GM21360 (cell line): ENCODE results near the gene SORL1.
"Not testable (repeated sequence)": the region's sequence is repeated elsewhere in the genome, so short reads cannot be mapped to it uniquely, and the experiment has no call there.

ENCODE experiments used
- ATAC-seq: cut with Tn5 transposase; IDR thresholded peaks from one replicate; pipeline ENCODE4 v1.9.1; 2021; ENCODE audit warnings: mild to moderate bottlenecking, moderate library complexity; ENCODE audit not compliant: unreplicated experiment

SORL1 gene

GRCh38 chr11:121451986-121452608, at the start of gene SORL1:
TSS of gene SORL1 (plus strand) at chr11:121452314. CDS start at chr11:121452332, 18 bp downstream.
- ATAC-seq = peak; percentile 52

GRCh38 chr11:121405646-121406045, 46.5 kb upstream of the SORL1 start:
- ATAC-seq = no peak

- no peak for ATAC-seq
Measured at GRCh38 chr11:121406291-121406690, 45.8 kb upstream of the SORL1 start.

GRCh38 chr11:121408830-121409229, 43.3 kb upstream of the SORL1 start:
- ATAC-seq = no peak

GRCh38 chr11:121410041-121410440, 42.1 kb upstream of the SORL1 start:
- not testable (repeated sequence) for ATAC-seq

- ATAC-seq = not testable (repeated sequence)
Measured at GRCh38 chr11:121411330-121411729, 40.8 kb upstream of the SORL1 start.

- ATAC-seq = no peak
Measured at GRCh38 chr11:121412000-121412587, 40.0 kb upstream of the SORL1 start.

GRCh38 chr11:121412711-121413415, 39.3 kb upstream of the SORL1 start:
- ATAC-seq = no peak

- ATAC-seq = no peak
Measured at GRCh38 chr11:121414141-121414913, 37.8 kb upstream of the SORL1 start.

- ATAC-seq = no peak
Measured at GRCh38 chr11:121415856-121416255, 36.3 kb upstream of the SORL1 start.

- peak; percentile 48 for ATAC-seq
Measured at GRCh38 chr11:121417055-121417551, 35.0 kb upstream of the SORL1 start.

- no peak for ATAC-seq
Measured at GRCh38 chr11:121417607-121418006, 34.5 kb upstream of the SORL1 start.

GRCh38 chr11:121418625-121419114, 33.4 kb upstream of the SORL1 start:
- no peak for ATAC-seq

GRCh38 chr11:121419836-121420235, 32.3 kb upstream of the SORL1 start:
- no peak for ATAC-seq

GRCh38 chr11:121420398-121420797, 31.7 kb upstream of the SORL1 start:
- no peak for ATAC-seq

- ATAC-seq = no peak
Measured at GRCh38 chr11:121421149-121421901, 30.8 kb upstream of the SORL1 start.

- ATAC-seq = no peak
Measured at GRCh38 chr11:121422675-121423074, 29.4 kb upstream of the SORL1 start.

- no peak for ATAC-seq
Measured at GRCh38 chr11:121425828-121426227, 26.3 kb upstream of the SORL1 start.

- ATAC-seq = no peak
Measured at GRCh38 chr11:121426476-121427399, 25.4 kb upstream of the SORL1 start.
